Measurements from ENCODE around the gene TESPA1.

GRCh38 chr12:54996205-54996604, 11.6 kb upstream of the TESPA1 start:
- TF ChIP-seq CTCF (conservative IDR thresholded peaks at IDR 0.05) (no peak), EZH2 (IDR thresholded peaks at IDR 0.05; ENCODE audit: low read depth) (no peak)
